GM15510 (cell line): ENCODE data around the gene SH3PXD2A.

Experiments
- POLR2A ChIP-seq: IDR thresholded peaks from 3 replicates; pipeline ENCODE4 v1.6.1; 2011; ENCODE audit warnings: borderline replicate concordance; ENCODE audit not compliant: insufficient read length; ENCODE audit errors: extremely low read depth

Gene SH3PXD2A

GRCh38 chr10:103784089-103784488, 71.3 kb downstream of the SH3PXD2A start:
- TF ChIP-seq POLR2A = no peak

GRCh38 chr10:103783681-103784080, 71.7 kb downstream of the SH3PXD2A start:
- no peak for TF ChIP-seq POLR2A

GRCh38 chr10:103781329-103782061, 73.9 kb downstream of the SH3PXD2A start:
- no peak for TF ChIP-seq POLR2A

- no peak for TF ChIP-seq POLR2A
These were observed 74.9 kb downstream of the SH3PXD2A start for GRCh38 chr10:103780242-103781149.

GRCh38 chr10:103778358-103779139, 76.8 kb downstream of the SH3PXD2A start:
- TF ChIP-seq POLR2A = no peak

- no peak for TF ChIP-seq POLR2A
These were observed 78.3 kb downstream of the SH3PXD2A start for GRCh38 chr10:103776878-103777591.

GRCh38 chr10:103775776-103776175, 79.6 kb downstream of the SH3PXD2A start:
- TF ChIP-seq POLR2A = no peak

- TF ChIP-seq POLR2A = peak; percentile 37
These were observed 83.1 kb downstream of the SH3PXD2A start for GRCh38 chr10:103772096-103772845.

GRCh38 chr10:103770139-103770538, 85.2 kb downstream of the SH3PXD2A start:
- TF ChIP-seq POLR2A = no peak

GRCh38 chr10:103769176-103769575, 86.2 kb downstream of the SH3PXD2A start:
- TF ChIP-seq POLR2A = no peak

- no peak for TF ChIP-seq POLR2A
These were observed 87.0 kb downstream of the SH3PXD2A start for GRCh38 chr10:103768345-103768744.

GRCh38 chr10:103767756-103768155, 87.6 kb downstream of the SH3PXD2A start:
- no peak for TF ChIP-seq POLR2A

- TF ChIP-seq POLR2A = no peak
These were observed 88.4 kb downstream of the SH3PXD2A start for GRCh38 chr10:103766751-103767505.
